Chondrocyte (in vitro differentiated cells): ENCODE measurements around the gene KBTBD13. TPM values are rescaled to one million over a fixed set of nuclear protein-coding genes. Genes with fewer than 3 reads are reported as not detected.

ENCODE experiments used
- DNase-seq: peaks from one replicate; pipeline ENCODE4 v3.0.0; 2021; ENCODE audit warnings: mixed read lengths, low spot score
- H3K27ac Mint-ChIP-seq: one replicate; pipeline ENCODE4 v1.8.0; 2021; ENCODE audit warnings: mild to moderate bottlenecking, moderate library complexity, mixed read lengths; ENCODE audit not compliant: unreplicated experiment
- H3K27me3 Mint-ChIP-seq: 2 replicates; pipeline ENCODE4 v1.8.0; 2021; ENCODE audit warnings: low read depth, mixed read lengths
- H3K36me3 Mint-ChIP-seq: 2 replicates; pipeline ENCODE4 v1.8.0; 2021; ENCODE audit warnings: low read depth, mixed read lengths
- H3K4me1 Mint-ChIP-seq: 2 replicates; pipeline ENCODE4 v1.8.0; 2021; ENCODE audit warnings: low read depth, mild to moderate bottlenecking, mixed read lengths
- H3K4me3 Mint-ChIP-seq: one replicate; pipeline ENCODE4 v1.8.0; 2021; ENCODE audit warnings: mild to moderate bottlenecking, moderate library complexity, mixed read lengths; ENCODE audit not compliant: unreplicated experiment
- H3K9me3 Mint-ChIP-seq: 2 replicates; pipeline ENCODE4 v1.8.0; 2021; ENCODE audit warnings: low read depth, mixed read lengths
- total RNA-seq: library from RNA; stranded (reverse); gene quantifications from 3 replicates; pipeline ENCODE4 v1.2.1, GENCODE V29; 2021
- TF ChIP-seq, protein P1 (sequence below): fragments of 200-600 bp; sonication (generic); IDR thresholded peaks from 2 replicates; pipeline ENCODE4 v1.5.0; 2021; ENCODE audit warnings: antibody characterized with exemption, mild to moderate bottlenecking, moderate library complexity

KBTBD13 gene
- total RNA-seq, 1 donor from 2014 or later, result not detected

DNA sequence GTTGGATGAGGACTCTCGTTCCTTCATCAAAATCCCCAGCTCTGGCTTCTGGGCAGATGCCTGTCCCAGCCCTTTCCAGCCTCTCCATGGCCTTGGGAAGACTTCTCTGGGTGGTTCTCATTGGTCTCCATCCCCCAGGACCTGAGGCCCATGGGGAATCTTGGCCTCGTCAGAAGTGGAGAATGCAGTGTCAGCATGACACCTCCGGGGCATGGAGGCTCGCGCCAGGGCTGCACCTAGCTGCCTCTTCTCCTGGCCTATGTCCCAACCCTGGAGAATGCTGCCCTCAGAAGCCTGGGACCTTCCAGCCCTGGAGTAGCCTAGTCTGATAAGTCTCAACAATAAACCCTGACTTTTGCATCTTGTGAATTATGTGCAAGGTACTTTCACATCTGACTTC, 3.0 kb downstream of the KBTBD13 start:
- no peaks in the 10 kb centered on the region for H3K36me3 Mint-ChIP-seq
- no peak overlapping the region for H3K27ac Mint-ChIP-seq
- peaks cover 17% of the 10 kb centered on the region for H3K27me3 Mint-ChIP-seq
- no peak overlapping the region for H3K4me3 Mint-ChIP-seq
- TF ChIP-seq, protein P1, sequence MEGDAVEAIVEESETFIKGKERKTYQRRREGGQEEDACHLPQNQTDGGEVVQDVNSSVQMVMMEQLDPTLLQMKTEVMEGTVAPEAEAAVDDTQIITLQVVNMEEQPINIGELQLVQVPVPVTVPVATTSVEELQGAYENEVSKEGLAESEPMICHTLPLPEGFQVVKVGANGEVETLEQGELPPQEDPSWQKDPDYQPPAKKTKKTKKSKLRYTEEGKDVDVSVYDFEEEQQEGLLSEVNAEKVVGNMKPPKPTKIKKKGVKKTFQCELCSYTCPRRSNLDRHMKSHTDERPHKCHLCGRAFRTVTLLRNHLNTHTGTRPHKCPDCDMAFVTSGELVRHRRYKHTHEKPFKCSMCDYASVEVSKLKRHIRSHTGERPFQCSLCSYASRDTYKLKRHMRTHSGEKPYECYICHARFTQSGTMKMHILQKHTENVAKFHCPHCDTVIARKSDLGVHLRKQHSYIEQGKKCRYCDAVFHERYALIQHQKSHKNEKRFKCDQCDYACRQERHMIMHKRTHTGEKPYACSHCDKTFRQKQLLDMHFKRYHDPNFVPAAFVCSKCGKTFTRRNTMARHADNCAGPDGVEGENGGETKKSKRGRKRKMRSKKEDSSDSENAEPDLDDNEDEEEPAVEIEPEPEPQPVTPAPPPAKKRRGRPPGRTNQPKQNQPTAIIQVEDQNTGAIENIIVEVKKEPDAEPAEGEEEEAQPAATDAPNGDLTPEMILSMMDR, result no peak
- peaks cover 30% of the 10 kb centered on the region for H3K4me1 Mint-ChIP-seq
- no peak for DNase-seq
- H3K9me3 Mint-ChIP-seq, result no peaks in the 10 kb centered on the region

DNA sequence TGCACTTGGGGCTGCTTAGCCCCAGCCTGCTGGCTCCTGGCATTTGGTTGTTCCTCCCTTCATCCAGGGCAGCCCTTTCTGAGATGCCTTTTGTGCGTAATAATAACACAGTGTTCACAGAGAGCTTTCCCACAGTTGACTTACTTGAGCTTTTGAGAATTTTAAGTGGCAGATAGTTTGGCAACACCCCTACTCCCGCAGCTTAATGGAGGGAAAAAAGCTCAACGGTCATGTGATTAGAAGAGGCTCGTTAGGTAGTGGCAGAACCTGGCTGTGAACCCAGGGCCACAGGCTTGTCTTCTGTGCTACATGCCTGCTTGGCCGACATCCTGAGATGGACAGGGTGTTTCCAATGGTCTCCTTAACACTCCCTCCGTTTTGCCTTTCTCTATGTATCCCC, 4.7 kb downstream of the KBTBD13 start:
- peaks cover 28% of the 10 kb centered on the region for H3K27me3 Mint-ChIP-seq
- no peak overlapping the region for H3K4me3 Mint-ChIP-seq
- no peaks in the 10 kb centered on the region for H3K9me3 Mint-ChIP-seq
- H3K36me3 Mint-ChIP-seq, result no peaks in the 10 kb centered on the region
- H3K27ac Mint-ChIP-seq, result no peak overlapping the region
- H3K4me1 Mint-ChIP-seq, result peaks cover 32% of the 10 kb centered on the region
- TF ChIP-seq, protein P1, result no peak
- DNase-seq, result no peak

DNA sequence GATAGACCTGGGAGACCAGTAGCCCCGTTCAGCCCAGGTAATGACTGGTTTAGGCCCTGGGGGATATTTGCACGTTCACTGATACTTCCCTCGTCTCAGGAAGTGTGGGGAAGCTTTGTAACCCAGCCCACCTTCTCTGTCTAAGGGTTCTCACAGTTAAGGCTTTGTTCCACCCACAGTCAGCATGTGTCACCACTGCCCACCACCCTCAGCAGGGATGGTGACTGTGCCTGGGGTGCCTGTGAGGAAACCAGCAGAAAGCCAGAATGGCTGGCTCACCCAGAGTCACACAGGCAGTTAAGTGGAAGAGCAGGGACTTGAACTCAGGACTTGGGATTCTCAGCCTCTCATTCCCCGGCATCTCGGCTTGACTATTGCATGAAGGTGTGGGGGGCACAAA, 5.2 kb downstream of the KBTBD13 start:
- Mint-ChIP-seq H3K4me3 (no peak overlapping the region), H3K9me3 (no peaks in the 10 kb centered on the region), H3K27ac (no peak overlapping the region), H3K27me3 (peaks cover 28% of the 10 kb centered on the region), H3K36me3 (no peaks in the 10 kb centered on the region), H3K4me1 (peaks cover 30% of the 10 kb centered on the region)
- TF ChIP-seq, protein P1, result no peak
- no peak for DNase-seq

DNA sequence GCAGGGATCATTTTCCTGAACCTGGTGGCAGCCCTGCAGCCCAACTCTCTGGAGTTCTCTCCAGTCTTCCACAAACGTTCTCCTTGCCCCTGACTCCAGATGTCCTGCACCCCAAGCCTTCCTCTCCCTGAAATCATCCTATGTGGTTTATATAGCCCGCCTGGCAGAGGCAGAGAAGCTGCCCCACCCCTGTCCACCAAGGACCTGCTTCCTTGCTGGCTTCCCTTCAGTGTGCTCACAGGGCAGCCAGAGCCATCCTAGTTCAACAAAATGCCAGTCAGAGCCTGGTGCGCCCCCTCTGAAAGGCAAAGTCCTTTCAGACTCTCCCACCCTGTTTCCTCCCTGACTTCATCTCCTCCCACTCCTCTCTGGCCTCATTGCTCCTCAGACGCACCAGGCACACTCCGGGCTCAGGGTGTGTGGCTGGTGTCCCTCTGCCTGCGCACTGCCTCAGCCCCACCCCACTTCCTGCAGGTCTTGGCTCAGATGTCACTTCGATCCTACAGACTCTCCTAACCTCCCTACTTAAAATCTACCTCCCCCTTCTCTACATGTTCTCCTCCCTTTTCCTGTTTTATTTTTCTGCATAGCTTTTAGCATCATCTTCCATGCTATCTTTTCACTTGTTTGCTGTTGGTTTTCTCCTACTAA, 5.9 kb downstream of the KBTBD13 start:
- peak overlapping the region; percentile 8 for H3K27ac Mint-ChIP-seq
- no peaks in the 10 kb centered on the region for H3K9me3 Mint-ChIP-seq

DNA sequence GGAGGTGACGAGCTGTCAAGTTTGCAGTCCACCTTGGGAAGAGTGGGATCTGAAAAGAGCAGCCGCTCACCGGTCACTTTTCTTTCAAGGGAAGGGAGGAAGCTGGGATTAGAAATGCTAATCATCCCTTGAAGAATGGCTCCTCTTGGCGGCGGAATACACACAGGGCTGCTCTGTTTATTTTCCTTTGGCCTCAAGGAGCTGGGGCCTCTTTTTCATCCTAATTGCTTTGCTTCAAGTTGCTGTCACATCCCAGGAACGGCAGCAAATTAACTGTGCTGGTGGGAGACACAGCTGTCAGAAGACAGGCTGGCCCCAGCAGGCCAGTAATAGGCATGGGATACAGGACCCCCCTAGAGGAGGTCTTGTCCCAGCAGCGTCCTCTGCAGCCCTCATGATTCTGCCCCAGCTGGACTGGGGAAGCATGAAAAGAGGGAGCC, 6.7 kb downstream of the KBTBD13 start:
- no peak for DNase-seq
- Mint-ChIP-seq H3K9me3 (no peaks in the 10 kb centered on the region), H3K27me3 (peaks cover 26% of the 10 kb centered on the region), H3K4me1 (peaks cover 38% of the 10 kb centered on the region), H3K4me3 (no peak overlapping the region), H3K36me3 (no peaks in the 10 kb centered on the region), H3K27ac (no peak overlapping the region)
- TF ChIP-seq, protein P1, result peak; percentile 79

More for the DNA sequence above, 5.9 kb downstream of the KBTBD13 start:
- Mint-ChIP-seq H3K36me3 (no peaks in the 10 kb centered on the region), H3K4me3 (no peak overlapping the region), H3K4me1 (peaks cover 33% of the 10 kb centered on the region), H3K27me3 (peaks cover 28% of the 10 kb centered on the region)
- no peak for DNase-seq
- TF ChIP-seq, protein P1, result no peak
